IMR-90 (cell line): Measurements from ENCODE around the gene GPC6.

ENCODE experiments used
- CTCF ChIP-seq: conservative IDR thresholded peaks from 2 replicates; pipeline ENCODE4 v1.5.1; 2012; ENCODE audit warnings: mild to moderate bottlenecking, low read depth, low read length, improper control_type of control experiment
- FOS ChIP-seq: fragments of 150-350 bp; IDR thresholded peaks from 2 replicates; pipeline ENCODE4 v1.6.1; 2016; ENCODE audit warnings: low read depth, low read length
- MXI1 ChIP-seq: IDR thresholded peaks from 2 replicates; pipeline ENCODE4 v1.6.1; 2012; ENCODE audit warnings: low read depth, mild to moderate bottlenecking, low read length, moderate library complexity, borderline replicate concordance
- RFX5 ChIP-seq: IDR thresholded peaks from 2 replicates; pipeline ENCODE4 v1.8.0; 2012; ENCODE audit warnings: low read depth, mild to moderate bottlenecking, low read length, moderate library complexity

- TF ChIP-seq CTCF (no peak), FOS (no peak), MXI1 (no peak), RFX5 (no peak)
Measured at GRCh38 chr13:94268661-94269060, 1042.1 kb downstream of the GPC6 start.
